Body of pancreas (tissue), 4 donors: Measurements from ENCODE around the gene PLK5.

Source experiments
- POLR2A ChIP-seq, 3 donors: fragments of 450-650 bp; IDR thresholded peaks; one replicate each; pipeline ENCODE4 v1.6.1; 2016; ENCODE audit warnings: antibody characterized with exemption in 3 of 3, mild to moderate bottlenecking in 2 of 3
- TF ChIP-seq, protein P1 (sequence below), 7 experiments: fragments of 450-650 bp in 4 of 7; fragments of 200-600 bp in 3 of 7; sonication (generic) in 3 of 7; IDR thresholded peaks; one replicate each; pipeline ENCODE4 v1.5.1; 2016 to 2019; ENCODE audit warnings: antibody characterized with exemption in 7 of 7

DNA sequence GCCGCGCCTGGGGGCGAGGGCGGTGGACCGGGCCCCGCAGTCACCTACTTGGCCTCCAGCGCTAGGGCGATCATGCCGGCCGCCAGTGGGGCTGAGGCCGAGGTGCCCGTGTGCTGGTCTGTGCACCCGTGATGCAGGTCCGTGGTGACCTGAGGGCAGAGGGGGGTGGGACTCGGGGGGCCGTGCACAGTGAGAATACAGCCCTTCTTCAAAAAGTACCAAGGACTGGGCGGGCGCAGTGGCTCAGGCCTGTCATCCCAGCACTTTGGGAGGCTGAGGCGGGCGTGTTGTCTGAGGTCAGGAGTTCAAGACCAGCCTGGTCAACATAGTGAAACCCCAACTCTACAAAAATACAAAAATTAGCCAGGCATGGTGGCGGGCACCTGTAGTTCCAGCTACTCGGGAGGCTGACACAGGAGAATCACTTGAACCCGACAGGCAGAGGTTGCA, 39.9 kb upstream of the PLK5 start:
- TF ChIP-seq, protein P1, sequence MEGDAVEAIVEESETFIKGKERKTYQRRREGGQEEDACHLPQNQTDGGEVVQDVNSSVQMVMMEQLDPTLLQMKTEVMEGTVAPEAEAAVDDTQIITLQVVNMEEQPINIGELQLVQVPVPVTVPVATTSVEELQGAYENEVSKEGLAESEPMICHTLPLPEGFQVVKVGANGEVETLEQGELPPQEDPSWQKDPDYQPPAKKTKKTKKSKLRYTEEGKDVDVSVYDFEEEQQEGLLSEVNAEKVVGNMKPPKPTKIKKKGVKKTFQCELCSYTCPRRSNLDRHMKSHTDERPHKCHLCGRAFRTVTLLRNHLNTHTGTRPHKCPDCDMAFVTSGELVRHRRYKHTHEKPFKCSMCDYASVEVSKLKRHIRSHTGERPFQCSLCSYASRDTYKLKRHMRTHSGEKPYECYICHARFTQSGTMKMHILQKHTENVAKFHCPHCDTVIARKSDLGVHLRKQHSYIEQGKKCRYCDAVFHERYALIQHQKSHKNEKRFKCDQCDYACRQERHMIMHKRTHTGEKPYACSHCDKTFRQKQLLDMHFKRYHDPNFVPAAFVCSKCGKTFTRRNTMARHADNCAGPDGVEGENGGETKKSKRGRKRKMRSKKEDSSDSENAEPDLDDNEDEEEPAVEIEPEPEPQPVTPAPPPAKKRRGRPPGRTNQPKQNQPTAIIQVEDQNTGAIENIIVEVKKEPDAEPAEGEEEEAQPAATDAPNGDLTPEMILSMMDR (IDR thresholded peaks at IDR 0.05), result no peak
- TF ChIP-seq POLR2A (IDR thresholded peaks at IDR 0.05), result no peak
